NK-92 (cell line): ENCODE measurements around the gene TIPRL.
"Not testable (repeated sequence)": the region's sequence is repeated elsewhere in the genome, so short reads cannot be mapped to it uniquely, and the experiment has no call there.

Experiments
- DNase-seq: peaks from one replicate; lab custom pipeline; 2025; ENCODE audit not compliant: unreplicated experiment; lab: John Stamatoyannopoulos, UW

TIPRL gene

GRCh38 chr1:168159251-168159650, 19.5 kb upstream of the TIPRL start:
- DNase-seq, result no peak

GRCh38 chr1:168159979-168160378, 18.8 kb upstream of the TIPRL start:
- DNase-seq, result no peak

GRCh38 chr1:168161459-168161858, 17.3 kb upstream of the TIPRL start:
- DNase-seq, result no peak

- DNase-seq, result no peak
Observed at GRCh38 chr1:168163670-168164069, 15.1 kb upstream of the TIPRL start.

- no peak for DNase-seq
Observed at GRCh38 chr1:168164771-168165170, 14.0 kb upstream of the TIPRL start.

GRCh38 chr1:168167806-168168205, 11.0 kb upstream of the TIPRL start:
- no peak for DNase-seq

- DNase-seq, result no peak
Observed at GRCh38 chr1:168170564-168171508, 7.9 kb upstream of the TIPRL start.

GRCh38 chr1:168172250-168172915, 6.4 kb upstream of the TIPRL start:
- DNase-seq, result no peak

GRCh38 chr1:168178227-168178637, 530 bp upstream of the TIPRL start:
- no peak for DNase-seq

- DNase-seq, result no peak
Observed at GRCh38 chr1:168179438-168180147, 831 bp downstream of the TIPRL start.

GRCh38 chr1:168180148-168180524, 1.4 kb downstream of the TIPRL start:
- DNase-seq, result no peak

- DNase-seq, result not testable (repeated sequence)
Observed at GRCh38 chr1:168181063-168181720, 2.4 kb downstream of the TIPRL start.

- no peak for DNase-seq
Observed at GRCh38 chr1:168187177-168187576, 8.4 kb downstream of the TIPRL start.

- DNase-seq, result no peak
Observed at GRCh38 chr1:168190403-168190802, 11.6 kb downstream of the TIPRL start.

GRCh38 chr1:168195199-168196135, 16.7 kb downstream of the TIPRL start:
- no peak for DNase-seq

GRCh38 chr1:168199056-168199455, 20.3 kb downstream of the TIPRL start:
- no peak for DNase-seq

GRCh38 chr1:168202941-168203654, 24.3 kb downstream of the TIPRL start:
- DNase-seq, result no peak

- DNase-seq, result no peak
Observed at GRCh38 chr1:168206111-168206510, 27.3 kb downstream of the TIPRL start.

- not testable (repeated sequence) for DNase-seq
Observed at GRCh38 chr1:168207673-168208072, 28.9 kb downstream of the TIPRL start.
